Mesodermal cell (in vitro differentiated cells): ENCODE data around the gene ZNF559. TPM values are rescaled to one million over a fixed set of nuclear protein-coding genes. Genes with fewer than 3 reads are reported as not detected.
"Not testable (repeated sequence)": the region's sequence is repeated elsewhere in the genome, so short reads cannot be mapped to it uniquely, and the experiment has no call there.

ENCODE experiments used
- H3K27ac ChIP-seq: 2 replicates; pipeline ENCODE4 v1.7.0; 2013; ENCODE audit warnings: mild to moderate bottlenecking, low read depth, low read length, moderate library complexity; ENCODE audit not compliant: severe bottlenecking
- H3K36me3 ChIP-seq: 2 replicates; pipeline ENCODE4 v1.7.1; 2013; ENCODE audit warnings: mild to moderate bottlenecking, low read length, moderate library complexity; ENCODE audit not compliant: control insufficient read depth, insufficient read depth
- H3K4me1 ChIP-seq: one replicate; pipeline ENCODE4 v1.7.1; 2013; ENCODE audit warnings: mild to moderate bottlenecking, low read length; ENCODE audit not compliant: insufficient read depth, control insufficient read depth, poor library complexity, severe bottlenecking
- H3K4me3 ChIP-seq: 2 replicates; pipeline ENCODE4 v1.7.0; 2013; ENCODE audit warnings: low read length, control low read depth, mild to moderate bottlenecking; ENCODE audit not compliant: insufficient read depth, poor library complexity, severe bottlenecking; ENCODE audit errors: extremely low read depth
- H3K9me3 ChIP-seq: 2 replicates; pipeline ENCODE4 v1.7.1; 2013; ENCODE audit warnings: mild to moderate bottlenecking, low read length, moderate library complexity; ENCODE audit not compliant: control insufficient read depth
- WGBS, 2 experiments: methylation state at CpG; one replicate each; pipeline ENCODE4 v1.1.5; 2013; ENCODE audit warnings: missing lambda C conversion rate in 2 of 2; ENCODE audit not compliant: insufficient coverage in 2 of 2; 5-methylcytosine and 5-hydroxymethylcytosine counted together
- polyA plus RNA-seq, 2 experiments: library from polyadenylated mRNA; stranded (reverse); fragments of 50-300 nt; gene quantifications; one replicate each; pipeline ENCODE4 v1.2.3, GENCODE V29; 2013

ZNF559 gene
- polyA plus RNA-seq (2013, experiment 1 of 2), result 13.3 TPM
- polyA plus RNA-seq (2013, experiment 2 of 2), result 12.1 TPM

- H3K4me1 ChIP-seq, result no peaks in the 10 kb centered on the region
- peak within 1 kb of the TSS; percentile 76 for H3K4me3 ChIP-seq
- peak within 1 kb of the TSS; percentile 80 for H3K27ac ChIP-seq
- peaks cover 29% of the 10 kb centered on the region for H3K36me3 ChIP-seq
- peaks cover 29% of the 10 kb centered on the region for H3K9me3 ChIP-seq
- WGBS, 2 experiments, result 1 to 6% methylated on average over 27 to 43 of the region's 48 CpGs
Observed at GRCh38 chr19:9323919-9324583, at the start of gene ZNF559. TSS of gene ZNF559 (plus strand) at chr19:9324179. CDS start at chr19:9338550, 14,371 bp downstream.

- H3K9me3 ChIP-seq, result peaks cover 50% of the 10 kb centered on the region
- H3K4me3 ChIP-seq, H3K27ac ChIP-seq, H3K36me3 ChIP-seq, H3K4me1 ChIP-seq: not testable (repeated sequence)
- 92 to 98% methylated on average over 10 to 23 of the region's 38 CpGs for WGBS, 2 experiments
Observed at GRCh38 chr19:9283485-9283884, 40.5 kb upstream of the ZNF559 start.

GRCh38 chr19:9289231-9289884, 34.6 kb upstream of the ZNF559 start:
- H3K9me3 ChIP-seq, result peaks cover 59% of the 10 kb centered on the region
- 80% methylated on average over 1 of the region's 2 CpGs; no CpG with 5 or more reads in 1 of the 2 experiments for WGBS, 2 experiments
- no peak overlapping the region for H3K4me3 ChIP-seq
- H3K27ac ChIP-seq, result no peak overlapping the region
- no peaks in the 10 kb centered on the region for H3K4me1 ChIP-seq
- peaks cover 17% of the 10 kb centered on the region for H3K36me3 ChIP-seq

- 100% methylated on average over 1 of the region's 4 CpGs for WGBS, 2 experiments
- peak overlapping the region; percentile 72 for H3K27ac ChIP-seq
- no peaks in the 10 kb centered on the region for H3K4me1 ChIP-seq
- peaks cover 75% of the 10 kb centered on the region for H3K9me3 ChIP-seq
- no peak overlapping the region for H3K4me3 ChIP-seq
- peaks cover 76% of the 10 kb centered on the region for H3K36me3 ChIP-seq
Observed at GRCh38 chr19:9295411-9295849, 28.5 kb upstream of the ZNF559 start.

GRCh38 chr19:9296336-9296735, 27.6 kb upstream of the ZNF559 start:
- Histone ChIP-seq H3K4me1 (no peaks in the 10 kb centered on the region), H3K4me3 (no peak overlapping the region), H3K9me3 (peaks cover 84% of the 10 kb centered on the region), H3K36me3 (peaks cover 85% of the 10 kb centered on the region), H3K27ac (peak overlapping the region; percentile 72)
- 100% methylated on average over 1 of the region's 2 CpGs for WGBS, 2 experiments

- Histone ChIP-seq H3K36me3 (peaks cover 46% of the 10 kb centered on the region), H3K9me3 (peaks cover 24% of the 10 kb centered on the region), H3K4me1 (no peaks in the 10 kb centered on the region), H3K4me3 (no peak overlapping the region), H3K27ac (no peak overlapping the region)
- WGBS, 2 experiments, result 100% methylated on average over 1 of the region's 1 CpG; no CpG with 5 or more reads in 1 of the 2 experiments
Observed at GRCh38 chr19:9306443-9306842, 17.5 kb upstream of the ZNF559 start.

GRCh38 chr19:9308091-9308770, 15.7 kb upstream of the ZNF559 start:
- Histone ChIP-seq H3K36me3 (peaks cover 29% of the 10 kb centered on the region), H3K9me3 (peaks cover 14% of the 10 kb centered on the region), H3K4me3 (peak overlapping the region; percentile 88), H3K27ac (no peak overlapping the region), H3K4me1 (no peaks in the 10 kb centered on the region)
- 40 to 100% methylated on average over 1 to 2 of the region's 10 CpGs for WGBS, 2 experiments

GRCh38 chr19:9309139-9309973, 14.6 kb upstream of the ZNF559 start, which contains the start of gene ZNF699:
TSS of gene ZNF699 (minus strand) at chr19:9309838. CDS start at chr19:9305119, 4,719 bp downstream.
- H3K9me3 ChIP-seq, result peaks cover 12% of the 10 kb centered on the region
- peak within 1 kb of the TSS; percentile 87 for H3K27ac ChIP-seq
- H3K4me3 ChIP-seq, result peak within 1 kb of the TSS; percentile 88
- 2 to 6% methylated on average over 35 to 53 of the region's 63 CpGs for WGBS, 2 experiments
- no peaks in the 10 kb centered on the region for H3K4me1 ChIP-seq
- H3K36me3 ChIP-seq, result peaks cover 17% of the 10 kb centered on the region

- H3K27ac ChIP-seq, result peak overlapping the region; percentile 87
- 8 to 16% methylated on average over 12 to 13 of the region's 13 CpGs for WGBS, 2 experiments
- no peaks in the 10 kb centered on the region for H3K4me1 ChIP-seq
- peak overlapping the region; percentile 88 for H3K4me3 ChIP-seq
- H3K9me3 ChIP-seq, result peaks cover 16% of the 10 kb centered on the region
- peaks cover 11% of the 10 kb centered on the region for H3K36me3 ChIP-seq
Observed at GRCh38 chr19:9309974-9310446, 14.0 kb upstream of the ZNF559 start.

- Histone ChIP-seq H3K9me3 (peaks cover 12% of the 10 kb centered on the region), H3K4me3 (no peak overlapping the region)
- 63 to 79% methylated on average over 4 of the region's 4 CpGs for WGBS, 2 experiments
Observed at GRCh38 chr19:9313756-9314155, 10.2 kb upstream of the ZNF559 start.

More at GRCh38 chr19:9313756-9314155, 10.2 kb upstream of the ZNF559 start:
- Histone ChIP-seq H3K36me3 (no peaks in the 10 kb centered on the region), H3K4me1 (no peaks in the 10 kb centered on the region), H3K27ac (no peak overlapping the region)
